Ascending aorta (tissue), 2 donors: ENCODE data around the gene NME4. TPM values are rescaled to one million over a fixed set of nuclear protein-coding genes. Genes with fewer than 3 reads are reported as not detected.
"Not testable (repeated sequence)": the region's sequence is repeated elsewhere in the genome, so short reads cannot be mapped to it uniquely, and the experiment has no call there.

Experiments
- DNase-seq, 2 donors: peaks; one replicate each; pipeline ENCODE4 v3.0.0-alpha.2; 2019; ENCODE audit warnings: low spot score in 2 of 2
- H3K27ac ChIP-seq, 2 donors: fragments of 200-600 bp; sonication (generic); one replicate each; pipeline ENCODE4 v1.5.1; 2016 to 2017; ENCODE audit warnings: mild to moderate bottlenecking in 1 of 2
- H3K27me3 ChIP-seq: fragments of 200-600 bp; sonication (generic); one replicate; pipeline ENCODE4 v1.5.1; 2017
- H3K36me3 ChIP-seq, 2 donors: fragments of 200-600 bp; sonication (generic); one replicate each; pipeline ENCODE4 v1.5.1; 2016
- H3K4me1 ChIP-seq, 2 donors: fragments of 200-600 bp; sonication (generic); one replicate each; pipeline ENCODE4 v1.5.1; 2016 to 2017; ENCODE audit warnings: mild to moderate bottlenecking in 1 of 2
- H3K4me3 ChIP-seq, 2 donors: fragments of 200-600 bp; sonication (generic); one replicate each; pipeline ENCODE4 v1.5.1; 2016 to 2017; ENCODE audit warnings: mild to moderate bottlenecking in 1 of 2
- H3K9me3 ChIP-seq, 2 donors: fragments of 200-600 bp; sonication (generic); one replicate each; pipeline ENCODE4 v1.5.1; 2016
- intact Hi-C: fragments of 100-400 bp; cut with DNase I; formaldehyde crosslinking; loops from one replicate; pipeline ENCODE4 v1.15.1; 2023
- total RNA-seq: library from RNA; depleted of rRNA; stranded (reverse); fragments of >200 nt; gene quantifications from one replicate; pipeline ENCODE4 v1.1.0, GENCODE V29; 2016
- TF ChIP-seq, protein P1 (sequence below), 3 experiments: fragments of 200-600 bp in 2 of 3; fragments of 450-650 bp in 1 of 3; sonication (generic) in 2 of 3; IDR thresholded peaks; one replicate each; pipeline ENCODE4 v1.5.1; 2016 to 2019; ENCODE audit warnings: antibody characterized with exemption in 3 of 3, mild to moderate bottlenecking in 1 of 3, moderate library complexity in 1 of 3

Gene NME4
- total RNA-seq, 1 donor from 2014 or later: 66.0 TPM

DNA sequence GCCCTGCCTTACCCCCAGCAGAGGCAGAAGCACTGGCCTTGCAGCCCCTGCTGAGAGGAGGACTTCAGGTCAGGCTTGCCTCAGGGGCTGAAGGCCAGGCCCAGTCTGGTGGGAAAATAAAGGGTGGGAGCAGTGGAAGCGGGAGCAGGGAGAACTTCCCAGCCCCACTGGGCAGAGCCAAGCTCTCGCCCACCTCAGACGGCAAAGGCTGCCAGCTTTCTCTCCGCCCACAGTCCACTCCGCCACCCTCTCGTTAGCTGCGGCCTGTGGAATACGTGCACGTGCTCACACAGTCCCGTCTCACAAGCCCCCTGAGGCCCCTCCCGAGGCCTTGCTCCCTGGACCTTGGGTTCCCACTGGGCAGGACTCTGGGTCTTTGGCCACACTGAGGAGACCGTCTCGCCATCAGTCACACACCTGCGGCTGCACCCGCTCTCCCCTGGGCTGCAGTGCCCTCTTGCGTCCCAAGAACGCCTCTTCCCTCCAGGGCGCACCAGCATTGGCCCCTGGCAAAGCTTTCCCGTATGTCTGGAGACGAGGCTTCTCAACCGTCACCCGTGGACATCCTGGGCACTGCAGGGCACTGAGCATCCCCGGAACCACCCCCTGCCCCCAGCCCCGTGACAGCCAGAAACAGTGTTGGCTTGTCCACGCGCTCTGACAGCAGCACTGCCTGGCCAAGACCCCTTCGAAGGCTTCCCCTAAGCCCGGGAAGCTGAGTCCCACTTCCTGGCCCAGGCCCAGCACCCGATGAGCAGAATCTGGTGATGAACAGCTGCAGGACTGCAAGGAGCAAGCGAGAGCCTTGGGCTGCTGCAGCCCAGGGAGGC lies 34.9 kb upstream of the NME4 start:
- TF ChIP-seq, protein P1, sequence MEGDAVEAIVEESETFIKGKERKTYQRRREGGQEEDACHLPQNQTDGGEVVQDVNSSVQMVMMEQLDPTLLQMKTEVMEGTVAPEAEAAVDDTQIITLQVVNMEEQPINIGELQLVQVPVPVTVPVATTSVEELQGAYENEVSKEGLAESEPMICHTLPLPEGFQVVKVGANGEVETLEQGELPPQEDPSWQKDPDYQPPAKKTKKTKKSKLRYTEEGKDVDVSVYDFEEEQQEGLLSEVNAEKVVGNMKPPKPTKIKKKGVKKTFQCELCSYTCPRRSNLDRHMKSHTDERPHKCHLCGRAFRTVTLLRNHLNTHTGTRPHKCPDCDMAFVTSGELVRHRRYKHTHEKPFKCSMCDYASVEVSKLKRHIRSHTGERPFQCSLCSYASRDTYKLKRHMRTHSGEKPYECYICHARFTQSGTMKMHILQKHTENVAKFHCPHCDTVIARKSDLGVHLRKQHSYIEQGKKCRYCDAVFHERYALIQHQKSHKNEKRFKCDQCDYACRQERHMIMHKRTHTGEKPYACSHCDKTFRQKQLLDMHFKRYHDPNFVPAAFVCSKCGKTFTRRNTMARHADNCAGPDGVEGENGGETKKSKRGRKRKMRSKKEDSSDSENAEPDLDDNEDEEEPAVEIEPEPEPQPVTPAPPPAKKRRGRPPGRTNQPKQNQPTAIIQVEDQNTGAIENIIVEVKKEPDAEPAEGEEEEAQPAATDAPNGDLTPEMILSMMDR (IDR thresholded peaks at IDR 0.05): peak; percentile 61 to 81 (median 67)
- DNase-seq: no peak
- Histone ChIP-seq H3K27ac (no peak overlapping the region), H3K27me3 (no peaks in the 10 kb centered on the region), H3K4me1 (no peaks in the 10 kb centered on the region), H3K9me3 (no peaks in the 10 kb centered on the region), H3K36me3 (peaks cover 6 to 10% of the 10 kb centered on the region in 2 donors), H3K4me3 (no peak overlapping the region)
- intact Hi-C loops: no loop called here

DNA sequence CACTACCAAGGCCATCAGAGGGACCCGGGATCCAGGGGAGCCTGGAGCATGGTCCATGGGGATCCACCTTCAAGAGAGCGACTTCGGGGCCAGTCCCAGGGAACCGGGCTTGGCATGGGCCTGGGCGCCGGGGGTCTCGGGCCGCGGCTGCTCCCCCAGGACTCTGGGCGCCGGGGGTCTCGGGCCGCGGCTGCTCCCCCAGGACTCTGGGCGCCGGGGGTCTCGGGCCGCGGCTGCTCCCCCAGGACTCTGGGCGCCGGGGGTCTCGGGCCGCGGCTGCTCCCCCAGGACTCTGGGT lies 34.3 kb upstream of the NME4 start:
- H3K4me3 ChIP-seq, intact Hi-C loops, H3K27ac ChIP-seq, H3K4me1 ChIP-seq, H3K27me3 ChIP-seq, H3K9me3 ChIP-seq, DNase-seq: not testable (repeated sequence)
- peaks cover 11 to 16% of the 10 kb centered on the region in 2 donors for H3K36me3 ChIP-seq

DNA sequence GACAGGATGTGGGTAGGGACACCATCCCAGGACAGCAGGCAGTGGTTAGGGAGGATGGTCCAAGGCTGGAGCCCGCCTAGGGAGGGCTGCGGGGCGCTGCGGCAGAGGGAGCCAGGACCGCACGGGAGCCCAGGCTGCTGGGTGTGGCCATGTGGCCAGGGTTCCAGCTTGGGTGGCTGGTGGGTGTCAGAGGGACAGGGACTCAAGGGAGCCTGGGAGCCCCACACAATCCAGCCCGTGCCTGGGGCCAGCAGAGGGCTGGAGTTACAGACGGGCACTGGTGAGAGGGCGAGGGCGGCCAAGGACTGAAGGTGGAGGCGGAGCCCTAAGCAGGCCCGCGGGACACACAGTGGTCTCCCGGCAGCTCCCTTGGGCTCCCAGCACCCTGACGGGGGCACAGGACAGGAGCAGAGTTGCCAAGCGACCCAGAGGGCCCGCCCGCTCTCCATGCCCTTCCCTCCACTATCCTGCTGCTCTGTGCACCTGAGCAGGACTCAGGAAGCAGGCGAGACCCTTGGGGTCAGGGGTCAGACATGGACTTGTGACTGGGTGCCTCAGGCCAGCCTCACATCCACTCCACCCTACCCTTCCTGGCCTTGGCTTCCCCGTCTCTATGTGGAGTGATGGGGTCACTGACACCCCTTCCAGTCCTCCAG lies 33.8 kb upstream of the NME4 start:
- no peak overlapping the region for H3K4me3 ChIP-seq
- no peak overlapping the region for H3K27ac ChIP-seq
- no peaks in the 10 kb centered on the region for H3K4me1 ChIP-seq
- H3K36me3 ChIP-seq: peaks cover 17 to 22% of the 10 kb centered on the region in 2 donors
- no peak for DNase-seq
- intact Hi-C loops: no loop called here
- TF ChIP-seq, protein P1 (IDR thresholded peaks at IDR 0.05): no peak
- no peaks in the 10 kb centered on the region for H3K27me3 ChIP-seq
- H3K9me3 ChIP-seq: no peaks in the 10 kb centered on the region

DNA sequence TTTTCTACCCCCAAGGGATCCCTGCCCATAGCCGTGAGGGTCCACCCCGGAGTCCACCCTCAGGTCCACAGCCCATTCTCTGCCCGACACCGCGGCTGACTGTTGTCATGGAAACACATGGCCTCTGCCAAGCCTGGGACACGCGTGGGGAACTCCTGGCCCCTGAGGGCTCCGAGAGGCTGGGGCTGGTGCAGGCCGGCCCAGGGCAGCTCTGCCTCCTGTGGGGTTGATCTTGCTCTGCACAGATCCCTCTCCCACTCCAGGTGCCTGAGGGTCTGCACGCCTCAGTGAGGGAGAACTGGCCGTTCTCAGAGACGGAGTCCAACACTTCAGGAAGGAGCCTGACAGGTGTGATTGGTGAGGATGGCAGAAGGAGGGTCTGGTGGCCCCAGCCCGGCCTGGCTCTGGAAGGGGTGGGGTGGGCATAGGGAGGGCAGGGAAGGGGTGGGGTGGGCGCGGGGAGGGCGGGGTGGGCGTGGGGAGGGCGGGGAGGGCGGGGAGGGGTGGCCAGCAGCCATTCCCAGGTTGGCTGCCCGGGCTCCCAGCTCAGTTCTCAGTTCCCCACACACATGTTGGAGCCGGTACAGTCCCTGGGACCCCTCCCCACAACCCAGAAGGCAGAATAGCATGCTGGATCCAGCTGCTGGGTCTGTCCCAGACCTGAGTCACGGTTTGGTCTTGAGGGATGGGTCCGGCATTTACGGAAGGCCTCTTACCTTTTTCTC lies 33.1 kb upstream of the NME4 start:
- no peaks in the 10 kb centered on the region for H3K4me1 ChIP-seq
- H3K27ac ChIP-seq: no peak overlapping the region
- intact Hi-C loops: no loop called here
- no peaks in the 10 kb centered on the region for H3K9me3 ChIP-seq
- peaks cover 24 to 29% of the 10 kb centered on the region in 2 donors for H3K36me3 ChIP-seq
- no peak overlapping the region for H3K4me3 ChIP-seq
- DNase-seq: no peak
- TF ChIP-seq, protein P1 (IDR thresholded peaks at IDR 0.05): no peak
- H3K27me3 ChIP-seq: no peaks in the 10 kb centered on the region

DNA sequence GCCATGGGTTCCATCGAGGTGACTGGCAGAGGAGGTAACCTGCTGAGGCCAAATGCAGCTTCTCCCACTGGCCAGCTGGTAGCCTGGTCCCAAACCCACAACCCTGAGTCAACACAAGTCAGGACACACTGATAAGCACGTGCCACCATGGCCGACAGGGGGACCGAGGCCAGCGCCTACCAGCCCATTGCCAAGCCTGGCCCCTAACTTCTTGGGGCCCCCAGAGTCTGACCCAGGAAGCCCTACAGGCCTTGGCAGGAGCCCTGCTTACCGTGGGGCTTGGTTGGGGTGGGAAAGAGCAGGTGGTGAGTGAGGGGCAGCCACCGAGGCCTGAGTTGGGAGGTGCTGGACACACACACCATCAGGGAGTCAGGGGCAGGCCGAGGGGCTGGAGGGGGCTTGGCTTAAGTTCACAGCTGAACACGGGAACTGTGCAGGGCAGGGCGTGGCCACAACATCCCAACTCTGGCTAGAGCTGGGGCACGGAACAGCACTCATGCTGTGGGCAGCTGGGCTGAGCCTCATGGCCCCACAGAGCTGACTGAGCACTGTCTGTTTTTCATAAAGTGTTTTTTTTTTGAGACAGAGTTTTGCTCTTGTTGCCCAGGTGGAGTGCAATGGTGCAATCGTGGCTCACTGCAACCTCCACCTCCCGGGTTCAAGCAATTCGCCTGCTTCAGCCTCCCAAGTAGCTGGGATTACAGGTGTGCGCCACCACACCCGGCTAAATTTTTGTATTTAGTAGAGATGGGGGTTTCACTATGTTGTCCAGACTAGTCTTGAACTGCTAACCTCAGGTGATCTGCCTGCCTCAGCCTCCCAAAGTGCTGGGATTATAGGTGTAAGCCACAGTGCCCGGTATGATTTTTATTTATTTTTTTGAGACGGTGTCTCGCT lies 32.2 kb upstream of the NME4 start:
- Histone ChIP-seq H3K27ac (no peak overlapping the region), H3K4me1 (peaks cover 3 to 5% of the 10 kb centered on the region in 2 donors), H3K9me3 (no peaks in the 10 kb centered on the region), H3K36me3 (peaks cover 25 to 30% of the 10 kb centered on the region in 2 donors), H3K27me3 (no peaks in the 10 kb centered on the region), H3K4me3 (no peak overlapping the region)
- TF ChIP-seq, protein P1 (IDR thresholded peaks at IDR 0.05): no peak
- DNase-seq: no peak
- intact Hi-C loops: no loop called here
